Thoracic aorta (tissue), 2 donors: Measurements from ENCODE around the gene VCX3B. TPM values are rescaled to one million over a fixed set of nuclear protein-coding genes. Genes with fewer than 3 reads are reported as not detected.
A peak's percentile ranks its signal among the peaks of the same experiment; 100 is the strongest.
"Not testable (repeated sequence)": the region's sequence is repeated elsewhere in the genome, so short reads cannot be mapped to it uniquely, and the experiment has no call there.

Source experiments
- ATAC-seq: fragments of 150-250 bp; one replicate; pipeline ENCODE4 v1.8.0; 2017; ENCODE audit warnings: low read depth; ENCODE audit not compliant: insufficient number of reproducible peaks, low FRiP score
- DNase-seq: peaks from one replicate; pipeline ENCODE4 v3.0.0-alpha.2; 2020; ENCODE audit warnings: low spot score
- H3K27ac ChIP-seq, 2 donors: fragments of 200-600 bp; sonication (generic); 1 replicate in 1 of 2; 2 replicates in 1 of 2; pipeline ENCODE4 v1.5.1; 2016; ENCODE audit warnings: mild to moderate bottlenecking in 2 of 2, moderate library complexity in 2 of 2
- H3K27me3 ChIP-seq: fragments of 200-600 bp; sonication (generic); replicated peaks from 2 replicates; pipeline ENCODE4 v1.6.0; 2016; ENCODE audit warnings: mild to moderate bottlenecking; ENCODE audit not compliant: insufficient read depth
- H3K36me3 ChIP-seq: fragments of 200-600 bp; sonication (generic); one replicate; pipeline ENCODE4 v1.5.1; 2016
- H3K4me1 ChIP-seq, 2 donors: fragments of 200-600 bp; sonication (generic); 1 replicate in 1 of 2; 2 replicates in 1 of 2; pipeline versions ENCODE4 v1.5.1 to v1.6.0; 2016; ENCODE audit warnings: low read depth in 2 of 2, mild to moderate bottlenecking in 1 of 2; ENCODE audit not compliant: control insufficient read depth in 1 of 2
- H3K4me3 ChIP-seq: fragments of 200-600 bp; sonication (generic); 2 replicates; pipeline ENCODE4 v1.5.1; 2016; ENCODE audit warnings: mild to moderate bottlenecking
- H3K9me3 ChIP-seq: fragments of 200-600 bp; sonication (generic); 2 replicates; pipeline ENCODE4 v1.5.1; 2016
- CTCF ChIP-seq: fragments of 200-600 bp; sonication (generic); IDR thresholded peaks from one replicate; pipeline ENCODE4 v1.5.1; 2019; ENCODE audit warnings: antibody characterized with exemption
- total RNA-seq, 2 donors: library from RNA; depleted of rRNA; stranded (reverse); fragments of >200 nt; gene quantifications; one replicate each; pipeline versions ENCODE4 v1.1.0 to v1.2.3, GENCODE V29; 2016

The VCX3B gene
- total RNA-seq, 2 donors from 2014 or later = not detected

- Histone ChIP-seq H3K9me3 (no peaks in the 10 kb centered on the region), H3K36me3 (no peaks in the 10 kb centered on the region), H3K27me3 (no peaks in the 10 kb centered on the region)
These were observed 31.2 kb upstream of the VCX3B start for GRCh38 chrX:8433109-8434062.

GRCh38 chrX:8447368-8447767 is 17.3 kb upstream of the VCX3B start:
- H3K27ac ChIP-seq = no peak overlapping the region
- H3K9me3 ChIP-seq = no peaks in the 10 kb centered on the region
- H3K4me3 ChIP-seq = no peak overlapping the region
- no peaks in the 10 kb centered on the region for H3K27me3 ChIP-seq
- DNase-seq (no peak), ATAC-seq (no peak)
- H3K36me3 ChIP-seq = no peaks in the 10 kb centered on the region
- no peaks in the 10 kb centered on the region for H3K4me1 ChIP-seq
- no peak for TF ChIP-seq CTCF

More at GRCh38 chrX:8433109-8434062, 31.2 kb upstream of the VCX3B start:
- Histone ChIP-seq H3K27ac (no peak overlapping the region), H3K4me1 (no peaks in the 10 kb centered on the region), H3K4me3 (no peak overlapping the region)
- ATAC-seq (no peak), DNase-seq (no peak)
- TF ChIP-seq CTCF = no peak

- not testable (repeated sequence) for H3K36me3 ChIP-seq, H3K27me3 ChIP-seq, H3K27ac ChIP-seq, H3K4me3 ChIP-seq, DNase-seq, ATAC-seq, H3K4me1 ChIP-seq, H3K9me3 ChIP-seq
These were observed 12.3 kb upstream of the VCX3B start for GRCh38 chrX:8452343-8452742.

GRCh38 chrX:8453611-8454010 is 11.0 kb upstream of the VCX3B start:
- Histone ChIP-seq H3K9me3 (no peaks in the 10 kb centered on the region), H3K4me3 (no peak overlapping the region), H3K4me1 (peaks cover 4 to 7% of the 10 kb centered on the region in 2 donors), H3K36me3 (no peaks in the 10 kb centered on the region), H3K27me3 (no peaks in the 10 kb centered on the region), H3K27ac (peak overlapping the region in 1 of 2 donors; percentile 30)
- no peak for DNase-seq
- ATAC-seq = no peak
- no peak for TF ChIP-seq CTCF

- Histone ChIP-seq H3K36me3 (no peaks in the 10 kb centered on the region), H3K9me3 (no peaks in the 10 kb centered on the region), H3K4me1 (peaks cover 4 to 7% of the 10 kb centered on the region in 2 donors), H3K27me3 (no peaks in the 10 kb centered on the region), H3K4me3 (no peak overlapping the region), H3K27ac (no peak overlapping the region)
- no peak for TF ChIP-seq CTCF
- ATAC-seq = no peak
- no peak for DNase-seq
These were observed 9.1 kb upstream of the VCX3B start for GRCh38 chrX:8455557-8455956.
